Cardiac muscle cell (in vitro differentiated cells and primary cell): ENCODE data around the gene ACACB. TPM values are rescaled to one million over a fixed set of nuclear protein-coding genes. Genes with fewer than 3 reads are reported as not detected.

Experiments used
- DNase-seq, 2 donors: peaks; one replicate each; pipeline versions ENCODE4 v3.0.0 to v3.0.0-alpha.2; 2010 to 2017; ENCODE audit warnings: low read depth in 1 of 2, low spot score in 1 of 2
- H3K27ac ChIP-seq: fragments of 200-600 bp; sonication (generic); 2 replicates; pipeline ENCODE4 v1.5.1; 2016
- H3K27me3 ChIP-seq: fragments of 200-600 bp; sonication (generic); 2 replicates; pipeline ENCODE4 v1.6.0; 2016; ENCODE audit warnings: control low read depth
- H3K36me3 ChIP-seq: fragments of 200-600 bp; sonication (generic); 2 replicates; pipeline ENCODE4 v1.5.1; 2016; ENCODE audit warnings: control low read depth
- H3K4me1 ChIP-seq: fragments of 200-600 bp; sonication (generic); 2 replicates; pipeline ENCODE4 v1.8.1; 2017; ENCODE audit warnings: low read depth, mild to moderate bottlenecking, mixed run types
- H3K4me3 ChIP-seq: fragments of 200-600 bp; sonication (generic); 2 replicates; pipeline ENCODE4 v1.5.1; 2016; ENCODE audit warnings: mild to moderate bottlenecking
- H3K9me3 ChIP-seq: fragments of 200-600 bp; sonication (generic); 2 replicates; pipeline ENCODE4 v1.5.1; 2017; ENCODE audit warnings: low read depth, mild to moderate bottlenecking, control low read depth
- polyA plus RNA-seq: library from polyadenylated mRNA; unstranded; fragments of >200 nt; fragmentation: Nextera tagmentation; extraction: Ambion mirVana; gene quantifications from 2 replicates; pipeline ENCODE4 v1.2.1, GENCODE V29; 2016
- total RNA-seq: library from RNA; depleted of rRNA; stranded (reverse); fragments of >200 nt; gene quantifications from 2 replicates; pipeline ENCODE4 v1.2.3, GENCODE V29; 2016
- TF ChIP-seq, protein P1 (sequence below): IDR thresholded peaks from 2 replicates; pipeline ENCODE4 v1.5.1; 2012; ENCODE audit warnings: low read depth, mild to moderate bottlenecking, low read length

ACACB gene
- total and polyA plus RNA-seq, 2 experiments from 2014 or later: 28.9 to 78.0 TPM

DNA sequence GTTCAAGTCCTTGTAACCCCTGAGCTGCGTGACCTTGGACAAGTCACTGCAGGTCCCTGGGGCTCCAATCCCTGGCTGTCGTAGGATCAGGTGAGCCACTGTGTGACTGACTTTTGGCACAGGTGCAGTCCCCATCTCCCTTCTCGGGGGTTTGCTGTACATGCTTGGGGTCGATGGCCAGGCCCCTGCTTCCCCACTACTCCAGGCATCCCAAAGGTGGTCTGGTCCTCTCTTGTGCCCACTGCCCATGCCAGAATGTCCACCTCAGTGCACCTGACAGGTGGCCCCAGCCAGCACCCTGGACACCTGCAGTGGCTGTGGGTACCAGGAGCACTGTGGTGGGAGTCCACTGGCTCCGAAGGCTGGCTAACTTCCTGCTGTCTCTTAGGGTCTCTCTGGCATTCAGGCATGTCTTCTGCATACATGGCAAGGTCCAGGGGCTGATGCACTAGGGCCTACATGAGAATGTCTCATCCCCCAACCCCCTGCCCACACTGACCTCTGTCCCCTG, 178.0 kb downstream of the ACACB start:
- H3K36me3 ChIP-seq: no peaks in the 10 kb centered on the region
- H3K9me3 ChIP-seq: no peaks in the 10 kb centered on the region
- no peak overlapping the region for H3K4me3 ChIP-seq
- TF ChIP-seq, protein P1, sequence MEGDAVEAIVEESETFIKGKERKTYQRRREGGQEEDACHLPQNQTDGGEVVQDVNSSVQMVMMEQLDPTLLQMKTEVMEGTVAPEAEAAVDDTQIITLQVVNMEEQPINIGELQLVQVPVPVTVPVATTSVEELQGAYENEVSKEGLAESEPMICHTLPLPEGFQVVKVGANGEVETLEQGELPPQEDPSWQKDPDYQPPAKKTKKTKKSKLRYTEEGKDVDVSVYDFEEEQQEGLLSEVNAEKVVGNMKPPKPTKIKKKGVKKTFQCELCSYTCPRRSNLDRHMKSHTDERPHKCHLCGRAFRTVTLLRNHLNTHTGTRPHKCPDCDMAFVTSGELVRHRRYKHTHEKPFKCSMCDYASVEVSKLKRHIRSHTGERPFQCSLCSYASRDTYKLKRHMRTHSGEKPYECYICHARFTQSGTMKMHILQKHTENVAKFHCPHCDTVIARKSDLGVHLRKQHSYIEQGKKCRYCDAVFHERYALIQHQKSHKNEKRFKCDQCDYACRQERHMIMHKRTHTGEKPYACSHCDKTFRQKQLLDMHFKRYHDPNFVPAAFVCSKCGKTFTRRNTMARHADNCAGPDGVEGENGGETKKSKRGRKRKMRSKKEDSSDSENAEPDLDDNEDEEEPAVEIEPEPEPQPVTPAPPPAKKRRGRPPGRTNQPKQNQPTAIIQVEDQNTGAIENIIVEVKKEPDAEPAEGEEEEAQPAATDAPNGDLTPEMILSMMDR: no peak
- H3K4me1 ChIP-seq: peaks cover 6% of the 10 kb centered on the region
- peaks cover 2% of the 10 kb centered on the region for H3K27me3 ChIP-seq
- H3K27ac ChIP-seq: no peak overlapping the region
- no peak for DNase-seq

DNA sequence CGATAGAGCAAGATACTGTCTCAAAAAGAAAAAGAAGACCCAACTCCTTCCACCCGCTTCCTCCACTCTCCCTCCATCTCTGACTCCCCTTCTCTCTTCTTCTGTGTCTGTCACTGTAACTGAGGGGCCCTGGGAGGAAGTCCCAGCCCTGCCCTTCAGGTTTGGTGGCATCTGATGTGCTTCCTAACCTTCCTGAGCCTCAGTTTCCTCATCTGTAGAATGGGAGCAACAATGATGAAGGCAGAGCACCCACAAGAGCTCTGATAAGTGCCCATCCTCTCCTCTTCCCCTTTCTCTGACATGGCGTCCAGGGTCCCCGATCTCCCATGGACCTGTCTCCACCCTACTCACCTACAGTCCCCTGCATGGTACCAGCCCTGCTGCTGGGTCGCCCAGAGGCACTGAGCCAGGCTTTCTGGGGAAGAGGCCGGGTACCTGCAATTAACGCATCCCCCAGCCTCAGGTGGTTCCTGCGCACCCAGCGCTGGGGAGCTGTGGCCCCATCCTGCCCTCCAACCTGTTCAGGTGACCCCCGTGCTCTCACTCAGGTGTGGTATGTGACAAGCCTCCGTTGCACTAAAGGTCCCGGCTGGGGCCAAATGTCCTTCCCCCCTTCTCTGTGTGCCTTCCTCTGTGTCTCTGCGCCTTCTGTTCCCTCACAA, 179.5 kb downstream of the ACACB start:
- Histone ChIP-seq H3K27me3 (peaks cover 2% of the 10 kb centered on the region), H3K27ac (no peak overlapping the region), H3K9me3 (no peaks in the 10 kb centered on the region), H3K4me3 (no peak overlapping the region), H3K36me3 (no peaks in the 10 kb centered on the region), H3K4me1 (peaks cover 6% of the 10 kb centered on the region)
- TF ChIP-seq, protein P1: no peak
- DNase-seq: no peak

DNA sequence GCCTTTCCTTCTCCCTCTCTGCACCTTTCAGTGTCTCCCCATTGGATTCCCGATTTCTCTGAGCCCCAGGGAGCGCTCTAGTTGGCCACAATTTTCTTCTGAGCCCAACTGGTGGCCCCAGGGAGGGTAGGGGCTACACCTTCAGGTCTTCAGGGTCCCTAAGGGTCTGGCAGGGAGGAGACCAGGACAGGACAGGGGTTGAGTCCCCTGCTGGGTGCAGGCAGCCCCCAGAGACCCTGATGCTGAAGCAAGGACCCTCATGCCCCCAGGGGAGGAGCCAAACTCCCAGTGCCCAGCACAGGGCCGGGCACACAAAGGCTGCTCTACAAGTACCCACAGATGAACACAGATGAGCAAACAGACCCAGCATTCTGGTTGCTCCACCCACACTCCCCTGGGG, 180.0 kb downstream of the ACACB start:
- H3K36me3 ChIP-seq: no peaks in the 10 kb centered on the region
- peaks cover 6% of the 10 kb centered on the region for H3K4me1 ChIP-seq
- peaks cover 2% of the 10 kb centered on the region for H3K27me3 ChIP-seq
- TF ChIP-seq, protein P1: no peak
- H3K4me3 ChIP-seq: no peak overlapping the region
- no peak overlapping the region for H3K27ac ChIP-seq
- H3K9me3 ChIP-seq: no peaks in the 10 kb centered on the region
- DNase-seq: no peak

DNA sequence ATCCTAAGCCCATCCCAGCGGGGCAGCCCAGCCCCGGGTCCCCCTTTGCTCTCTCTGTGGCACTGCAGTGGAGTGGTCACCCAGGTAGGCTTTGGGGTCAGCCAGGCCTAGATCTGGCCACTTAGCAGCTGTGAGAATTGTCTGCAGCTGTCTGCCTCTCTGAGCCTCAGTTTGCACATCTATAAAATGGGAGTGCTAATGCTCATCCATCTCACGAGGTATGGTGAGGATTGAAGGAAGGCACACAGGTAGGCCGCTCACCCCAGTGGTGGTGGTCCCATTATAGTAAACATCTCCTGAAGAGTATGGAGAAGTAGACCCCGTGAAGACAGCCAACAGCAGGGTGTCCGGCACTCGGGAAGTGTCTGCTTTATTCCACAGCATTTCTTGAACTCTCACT, 183.5 kb downstream of the ACACB start:
- Histone ChIP-seq H3K9me3 (no peaks in the 10 kb centered on the region), H3K4me1 (no peaks in the 10 kb centered on the region), H3K4me3 (no peak overlapping the region), H3K27me3 (peaks cover 2% of the 10 kb centered on the region), H3K27ac (no peak overlapping the region), H3K36me3 (no peaks in the 10 kb centered on the region)
- TF ChIP-seq, protein P1: no peak
- DNase-seq: no peak

DNA sequence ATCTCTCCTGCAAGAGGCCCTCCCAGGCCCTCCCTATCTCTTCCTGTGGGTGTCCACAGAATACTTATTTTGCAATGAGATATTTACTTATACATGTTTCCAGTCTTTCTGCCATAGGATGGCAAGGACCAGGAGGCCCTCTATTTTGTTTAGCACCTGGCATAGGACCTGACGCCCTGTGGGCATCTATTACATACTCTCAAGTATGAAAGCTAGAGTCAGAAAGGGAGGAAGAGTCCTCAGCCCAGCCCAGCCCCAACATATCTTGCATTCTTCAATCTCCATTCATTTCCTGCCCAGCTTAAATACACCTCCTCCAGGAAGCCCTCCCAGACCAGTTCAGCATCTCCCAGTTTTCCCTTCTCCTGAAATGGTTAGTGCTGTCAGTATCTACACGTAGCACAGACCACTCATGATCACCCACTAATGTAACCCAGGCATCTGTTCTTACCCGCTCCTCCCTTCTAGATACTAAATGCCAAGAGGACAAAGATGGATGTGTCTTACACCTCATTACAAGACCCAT, 185.3 kb downstream of the ACACB start:
- TF ChIP-seq, protein P1: no peak
- no peak for DNase-seq
- no peak overlapping the region for H3K27ac ChIP-seq

More for the DNA sequence above, 185.3 kb downstream of the ACACB start:
- Histone ChIP-seq H3K27me3 (peaks cover 5% of the 10 kb centered on the region), H3K36me3 (no peaks in the 10 kb centered on the region), H3K4me3 (no peak overlapping the region), H3K9me3 (no peaks in the 10 kb centered on the region), H3K4me1 (no peaks in the 10 kb centered on the region)
